Smooth muscle cell (in vitro differentiated cells): ENCODE data around the gene LRP1. TPM values are rescaled to one million over a fixed set of nuclear protein-coding genes. Genes with fewer than 3 reads are reported as not detected.

Experiments
- DNase-seq: peaks from one replicate; lab custom pipeline; 2025; ENCODE audit not compliant: unreplicated experiment; lab: John Stamatoyannopoulos, UW
- H2AFZ ChIP-seq: fragments of 200-600 bp; sonication (generic); 2 replicates; pipeline ENCODE4 v1.6.0; 2016; ENCODE audit warnings: antibody characterized with exemption, low read depth, mild to moderate bottlenecking
- H3F3A ChIP-seq: fragments of 200-600 bp; sonication (generic); 2 replicates; pipeline ENCODE4 v1.6.0; 2017; ENCODE audit warnings: antibody characterized with exemption, low read depth
- H3K27ac ChIP-seq: fragments of 200-600 bp; sonication (generic); 2 replicates; pipeline ENCODE4 v1.5.1; 2016; ENCODE audit warnings: low read depth, mild to moderate bottlenecking
- H3K27me3 ChIP-seq: fragments of 200-600 bp; sonication (generic); 2 replicates; pipeline ENCODE4 v1.6.1; 2016; ENCODE audit warnings: low read depth, mild to moderate bottlenecking
- H3K36me3 ChIP-seq: fragments of 200-600 bp; sonication (generic); 2 replicates; pipeline ENCODE4 v1.5.1; 2016; ENCODE audit warnings: low read depth
- H3K4me1 ChIP-seq: fragments of 200-600 bp; sonication (generic); 2 replicates; pipeline ENCODE4 v1.5.1; 2016; ENCODE audit warnings: low read depth
- H3K4me2 ChIP-seq: fragments of 200-600 bp; sonication (generic); 2 replicates; pipeline ENCODE4 v1.6.0; 2016; ENCODE audit warnings: mild to moderate bottlenecking
- H3K4me3 ChIP-seq: fragments of 200-600 bp; sonication (generic); 2 replicates; pipeline ENCODE4 v1.5.1; 2016; ENCODE audit warnings: mild to moderate bottlenecking
- H3K79me2 ChIP-seq: fragments of 200-600 bp; sonication (generic); 2 replicates; pipeline ENCODE4 v1.6.0; 2016; ENCODE audit warnings: low read depth, mild to moderate bottlenecking
- H3K9ac ChIP-seq: fragments of 200-600 bp; sonication (generic); 2 replicates; pipeline ENCODE4 v1.6.0; 2016; ENCODE audit warnings: low read depth
- H3K9me3 ChIP-seq: fragments of 200-600 bp; sonication (generic); replicated peaks from 2 replicates; pipeline ENCODE4 v1.5.1; 2016; ENCODE audit warnings: low read depth
- H4K20me1 ChIP-seq: fragments of 200-600 bp; sonication (generic); 2 replicates; pipeline ENCODE4 v1.6.0; 2016; ENCODE audit warnings: low read depth
- WGBS: methylation state at CpG from one replicate; pipeline ENCODE4 v1.1.7; 2016; ENCODE audit warnings: low lambda C conversion rate; 5-methylcytosine and 5-hydroxymethylcytosine counted together
- microRNA counts: library from miRNA; unstranded; fragments of <30 nt; microRNA quantifications from one replicate; lab custom pipeline; 2016
- microRNA-seq: library from miRNA; unstranded; fragments of <30 nt; microRNA quantifications from one replicate; pipeline ENCODE4, GENCODE V29; 2016; ENCODE audit warnings: borderline number of aligned reads
- polyA plus RNA-seq: library from polyadenylated mRNA; unstranded; fragments of >200 nt; fragmentation: Nextera tagmentation; extraction: Ambion mirVana; gene quantifications from 2 replicates; pipeline ENCODE4 v1.2.1, GENCODE V29; 2016
- small RNA-seq: library from RNA; depleted of rRNA; stranded (forward); fragments of <200 nt; gene quantifications from one replicate; pipeline ENCODE3, GENCODE V24; 2014
- total RNA-seq: library from RNA; depleted of rRNA; stranded (reverse); fragments of >200 nt; gene quantifications from 2 replicates; pipeline ENCODE4 v1.2.3, GENCODE V29; 2014
- TF ChIP-seq, protein P1 (sequence below): fragments of 200-600 bp; sonication (generic); IDR thresholded peaks from 2 replicates; pipeline ENCODE4 v1.5.1; 2017; ENCODE audit warnings: borderline replicate concordance, mild to moderate bottlenecking, antibody characterized with exemption; ENCODE audit not compliant: insufficient read depth, poor library complexity, severe bottlenecking

The LRP1 gene
- total and polyA plus RNA-seq, 2 experiments from 2014 or later = 75.3 to 95.4 TPM

DNA sequence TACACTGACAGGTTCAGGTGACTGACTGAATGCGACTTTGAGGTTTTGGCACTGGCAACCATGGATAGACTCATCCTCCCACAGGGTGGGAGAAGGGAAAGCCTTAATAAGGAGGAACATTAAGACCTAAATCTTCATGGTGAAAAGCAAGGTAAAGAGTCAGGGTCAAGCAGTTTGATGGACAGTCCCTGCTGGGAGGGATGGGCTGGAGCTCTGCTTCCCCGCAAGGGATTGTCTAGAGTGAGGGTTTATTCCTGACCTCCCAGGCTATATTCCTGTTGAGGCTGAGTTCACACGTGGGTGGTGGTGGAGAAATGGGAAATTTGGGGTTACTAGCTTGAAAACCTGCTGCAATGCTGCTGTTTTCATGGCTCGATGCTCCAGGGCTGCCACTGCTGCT, 132.1 kb downstream of the LRP1 start:
- Histone ChIP-seq H3K9ac (no peak overlapping the region), H2AFZ (no peak overlapping the region), H4K20me1 (no peaks in the 10 kb centered on the region), H3K27me3 (no peaks in the 10 kb centered on the region), H3K36me3 (no peaks in the 10 kb centered on the region), H3K79me2 (no peaks in the 10 kb centered on the region), H3K4me3 (no peak overlapping the region), H3K4me1 (peaks cover 18% of the 10 kb centered on the region), H3K9me3 (no peaks in the 10 kb centered on the region), H3K27ac (no peak overlapping the region), H3K4me2 (no peak overlapping the region), H3F3A (no peaks in the 10 kb centered on the region)
- TF ChIP-seq, protein P1, sequence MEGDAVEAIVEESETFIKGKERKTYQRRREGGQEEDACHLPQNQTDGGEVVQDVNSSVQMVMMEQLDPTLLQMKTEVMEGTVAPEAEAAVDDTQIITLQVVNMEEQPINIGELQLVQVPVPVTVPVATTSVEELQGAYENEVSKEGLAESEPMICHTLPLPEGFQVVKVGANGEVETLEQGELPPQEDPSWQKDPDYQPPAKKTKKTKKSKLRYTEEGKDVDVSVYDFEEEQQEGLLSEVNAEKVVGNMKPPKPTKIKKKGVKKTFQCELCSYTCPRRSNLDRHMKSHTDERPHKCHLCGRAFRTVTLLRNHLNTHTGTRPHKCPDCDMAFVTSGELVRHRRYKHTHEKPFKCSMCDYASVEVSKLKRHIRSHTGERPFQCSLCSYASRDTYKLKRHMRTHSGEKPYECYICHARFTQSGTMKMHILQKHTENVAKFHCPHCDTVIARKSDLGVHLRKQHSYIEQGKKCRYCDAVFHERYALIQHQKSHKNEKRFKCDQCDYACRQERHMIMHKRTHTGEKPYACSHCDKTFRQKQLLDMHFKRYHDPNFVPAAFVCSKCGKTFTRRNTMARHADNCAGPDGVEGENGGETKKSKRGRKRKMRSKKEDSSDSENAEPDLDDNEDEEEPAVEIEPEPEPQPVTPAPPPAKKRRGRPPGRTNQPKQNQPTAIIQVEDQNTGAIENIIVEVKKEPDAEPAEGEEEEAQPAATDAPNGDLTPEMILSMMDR = no peak
- no peak for DNase-seq
- 97% methylated on average over 4 of the region's 4 CpGs for WGBS

DNA sequence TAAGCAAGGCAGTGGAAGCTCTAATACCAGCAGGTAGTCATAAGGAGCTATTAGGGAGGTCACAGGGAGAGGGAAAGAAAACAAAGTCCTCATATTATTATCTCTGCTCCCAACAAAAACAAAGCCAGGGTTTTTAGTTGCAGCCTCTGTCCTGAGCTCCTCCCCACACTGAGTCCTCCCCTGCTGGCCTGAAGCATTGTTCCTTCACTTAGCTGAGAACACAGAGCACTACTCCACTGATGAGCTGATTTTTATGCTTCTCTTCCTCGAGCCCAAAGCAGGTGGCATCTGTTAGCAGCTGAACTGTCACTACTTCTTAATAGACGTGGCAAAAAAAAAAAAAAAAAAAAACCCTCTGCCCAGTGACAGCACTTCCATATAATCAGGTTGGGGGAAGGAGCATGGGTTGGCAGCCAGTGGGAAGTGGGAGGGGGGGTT, 133.2 kb downstream of the LRP1 start:
- DNase-seq = no peak
- Histone ChIP-seq H3K36me3 (no peaks in the 10 kb centered on the region), H3F3A (no peaks in the 10 kb centered on the region), H3K9ac (no peak overlapping the region), H3K27ac (no peak overlapping the region), H3K4me3 (no peak overlapping the region), H3K4me2 (no peak overlapping the region), H3K9me3 (no peaks in the 10 kb centered on the region), H3K79me2 (no peaks in the 10 kb centered on the region), H4K20me1 (no peaks in the 10 kb centered on the region), H3K27me3 (no peaks in the 10 kb centered on the region), H2AFZ (no peak overlapping the region), H3K4me1 (peaks cover 18% of the 10 kb centered on the region)
- 67% methylated on average over 2 of the region's 2 CpGs for whole genome bisulfite sequencing
- TF ChIP-seq, protein P1 = no peak

- 92% methylated on average over 3 of the region's 3 CpGs for WGBS
- Histone ChIP-seq H3K4me3 (no peak overlapping the region), H3K27ac (no peak overlapping the region), H3K9me3 (no peaks in the 10 kb centered on the region), H3K4me1 (peaks cover 18% of the 10 kb centered on the region), H3K27me3 (no peaks in the 10 kb centered on the region), H4K20me1 (no peaks in the 10 kb centered on the region), H3K79me2 (no peaks in the 10 kb centered on the region), H3K36me3 (no peaks in the 10 kb centered on the region), H3K4me2 (no peak overlapping the region), H3K9ac (no peak overlapping the region), H2AFZ (no peak overlapping the region), H3F3A (no peaks in the 10 kb centered on the region)
- TF ChIP-seq, protein P1 = no peak
- no peak for DNase-seq
These were observed 134.0 kb downstream of the LRP1 start for GRCh38 chr12:57262126-57262822.

MicroRNAs within 50 kb of the gene (microRNA counts, 767-probe panel; counts per million panel counts)
- microRNA hsa-miR-1228-3p (lab: Ali Mortazavi, UCI) = 183 counts per million

Small RNA genes within 50 kb of the gene (microRNA-seq; reads per million reads assigned to microRNA genes)
- gene MIR1228 = 26.9 reads per million, percentile 35 among the genes with 10 or more reads in this experiment

Small RNA genes within 50 kb of the gene (small RNA-seq; reads per million reads assigned to genes)
- gene MIR1228 = 1.00 reads per million, percentile 30 among the genes with 10 or more reads in this experiment

Other genes starting within 250 kb of the LRP1 start
- gene SDR9C7, start 194.1 kb upstream of the LRP1 start, total RNA-seq = 1.1 and 4.4 TPM in 2 replicates
- gene SDR9C7, start 194.1 kb upstream of the LRP1 start, polyA plus RNA-seq = 0.83 and 0.97 TPM in 2 replicates
- 0.94 and 2.0 TPM in 2 replicates for gene RDH16, start 170.9 kb upstream of the LRP1 start, total RNA-seq
- gene RDH16, start 170.9 kb upstream of the LRP1 start, polyA plus RNA-seq = 0.55 and 3.4 TPM in 2 replicates
- 7.3 and 8.5 TPM in 2 replicates for gene ZBTB39, start 121.9 kb upstream of the LRP1 start, total RNA-seq
- gene ZBTB39, start 121.9 kb upstream of the LRP1 start, polyA plus RNA-seq = 2.6 and 3.6 TPM in 2 replicates
- gene TAC3, start 112.0 kb upstream of the LRP1 start, total RNA-seq = 0.90 and 6.3 TPM in 2 replicates
- 1.7 and 4.1 TPM in 2 replicates for gene TAC3, start 112.0 kb upstream of the LRP1 start, polyA plus RNA-seq
- not detected in 2 replicates for gene MYO1A, start 78.4 kb upstream of the LRP1 start, total RNA-seq
- gene MYO1A, start 78.4 kb upstream of the LRP1 start, polyA plus RNA-seq = not detected in 2 replicates
- 8.9 and 12.6 TPM in 2 replicates for gene NEMP1, start 49.7 kb upstream of the LRP1 start, total RNA-seq
- 3.2 and 4.0 TPM in 2 replicates for gene NEMP1, start 49.7 kb upstream of the LRP1 start, polyA plus RNA-seq
- gene NAB2, start 39.4 kb upstream of the LRP1 start, total RNA-seq = 57.8 and 58.3 TPM in 2 replicates
- gene NAB2, start 39.4 kb upstream of the LRP1 start, polyA plus RNA-seq = 37.9 and 39.7 TPM in 2 replicates
- gene STAT6, start 17.1 kb upstream of the LRP1 start, total RNA-seq = 39.1 and 56.8 TPM in 2 replicates
- gene STAT6, start 17.1 kb upstream of the LRP1 start, polyA plus RNA-seq = 38.7 and 48.5 TPM in 2 replicates
- gene LRP1-AS, start 19.1 kb downstream of the LRP1 start, total RNA-seq = not detected in 2 replicates
- gene LRP1-AS, start 19.1 kb downstream of the LRP1 start, polyA plus RNA-seq = not detected in 2 replicates
- 1.6 and 3.9 TPM in 2 replicates for gene NXPH4, start 88.3 kb downstream of the LRP1 start, total RNA-seq
- gene NXPH4, start 88.3 kb downstream of the LRP1 start, polyA plus RNA-seq = 8.5 and 10.7 TPM in 2 replicates
- 82.1 and 117 TPM in 2 replicates for gene SHMT2, start 101.2 kb downstream of the LRP1 start, total RNA-seq
- 107 TPM in 2 replicates for gene SHMT2, start 101.2 kb downstream of the LRP1 start, polyA plus RNA-seq
- gene STAC3, start 122.7 kb downstream of the LRP1 start, total RNA-seq = 1.4 TPM in 1 of 2 replicates, not detected in the other
- not detected in 2 replicates for gene STAC3, start 122.7 kb downstream of the LRP1 start, polyA plus RNA-seq